NCI-H2081 treated with DMSO at 0.1 percent for 48 hours (cell line): ENCODE measurements around the gene HUS1B.

Experiments used
- DNase-seq: peaks from one replicate; lab custom pipeline; 2025; lab: John Stamatoyannopoulos, UW

Gene HUS1B

GRCh38 chr6:621931-622330 is 35.0 kb downstream of the HUS1B start:
- no peak for DNase-seq

DNA sequence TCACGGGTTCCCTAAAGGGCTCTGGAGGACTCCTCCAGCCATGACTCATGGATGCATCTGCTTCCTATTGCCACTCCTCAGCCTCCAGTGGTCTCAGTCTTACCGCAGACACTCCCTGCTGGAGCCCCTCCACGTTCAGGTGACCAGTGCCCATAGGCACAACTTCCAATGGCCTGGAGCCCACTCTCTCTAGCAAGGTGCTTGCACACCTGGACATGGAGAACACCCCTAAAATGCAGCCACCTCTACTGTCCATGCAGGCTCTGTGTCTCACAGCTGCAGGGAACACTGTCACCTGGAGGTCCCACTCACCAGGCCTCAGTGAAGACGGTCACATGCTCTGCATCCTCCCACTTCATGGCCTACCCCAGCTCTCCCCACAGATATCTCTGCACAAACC is 36.0 kb downstream of the HUS1B start:
- DNase-seq, result no peak

GRCh38 chr6:620166-620565 is 36.7 kb downstream of the HUS1B start:
- no peak for DNase-seq

- no peak for DNase-seq
Measured at GRCh38 chr6:617456-618100, 39.3 kb downstream of the HUS1B start.

GRCh38 chr6:613981-614380 is 42.9 kb downstream of the HUS1B start:
- no peak for DNase-seq

DNA sequence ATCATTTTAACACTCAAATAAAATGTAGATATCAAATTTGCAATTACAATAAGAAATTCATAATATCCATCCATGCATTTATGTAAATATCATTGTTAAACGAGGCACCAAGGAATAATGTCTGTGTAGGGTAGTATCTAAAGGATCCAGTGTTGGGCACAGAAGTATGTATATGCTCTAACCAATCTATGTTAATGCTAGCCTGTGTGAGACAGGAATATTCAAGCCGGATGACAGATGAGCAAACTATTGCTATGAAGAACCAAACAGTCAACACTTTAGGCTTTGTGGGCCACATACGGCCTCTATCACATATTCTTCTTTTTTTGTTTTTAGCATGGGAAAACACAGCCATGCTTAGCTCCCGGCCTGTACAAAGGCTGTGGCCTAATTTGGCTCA is 45.0 kb downstream of the HUS1B start:
- DNase-seq, result no peak

DNA sequence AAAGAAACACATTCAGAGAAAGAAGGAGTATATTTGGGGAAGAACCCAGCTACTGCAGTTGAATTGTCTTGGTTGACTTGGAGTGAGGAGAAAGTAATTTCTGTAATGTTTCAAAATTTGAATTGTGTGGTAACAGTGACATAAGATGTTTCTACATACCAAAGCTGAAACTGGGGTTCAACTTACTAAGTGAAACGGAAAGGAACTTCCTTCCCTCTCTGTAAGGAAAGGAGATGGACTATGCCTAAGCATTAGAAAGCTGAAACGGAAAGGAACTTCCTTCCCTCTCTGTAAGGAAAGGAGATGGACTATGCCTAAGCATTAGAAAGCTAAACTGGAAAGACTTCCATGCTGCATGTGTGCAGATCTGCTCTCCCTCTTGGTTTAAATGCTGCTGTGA is 46.0 kb downstream of the HUS1B start:
- no peak for DNase-seq

DNA sequence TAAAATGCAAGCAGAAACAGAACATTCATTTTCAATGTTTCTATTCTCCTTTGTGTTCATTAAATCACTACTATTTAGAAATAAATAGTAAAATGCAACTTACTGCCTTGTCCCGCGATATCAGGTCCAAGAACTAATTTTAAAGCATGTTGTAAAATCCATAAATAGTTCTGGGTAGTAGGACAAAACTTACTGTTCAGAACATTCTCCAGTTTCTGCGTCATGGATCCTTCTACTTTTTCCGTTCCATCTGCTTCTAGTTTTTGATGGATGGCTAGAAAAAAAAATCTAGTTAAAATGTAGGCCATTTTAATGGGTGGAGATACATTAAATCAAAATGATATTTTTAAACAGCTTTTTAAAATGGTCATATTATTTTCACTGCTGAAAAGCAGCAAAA is 47.0 kb downstream of the HUS1B start:
- no peak for DNase-seq

DNA sequence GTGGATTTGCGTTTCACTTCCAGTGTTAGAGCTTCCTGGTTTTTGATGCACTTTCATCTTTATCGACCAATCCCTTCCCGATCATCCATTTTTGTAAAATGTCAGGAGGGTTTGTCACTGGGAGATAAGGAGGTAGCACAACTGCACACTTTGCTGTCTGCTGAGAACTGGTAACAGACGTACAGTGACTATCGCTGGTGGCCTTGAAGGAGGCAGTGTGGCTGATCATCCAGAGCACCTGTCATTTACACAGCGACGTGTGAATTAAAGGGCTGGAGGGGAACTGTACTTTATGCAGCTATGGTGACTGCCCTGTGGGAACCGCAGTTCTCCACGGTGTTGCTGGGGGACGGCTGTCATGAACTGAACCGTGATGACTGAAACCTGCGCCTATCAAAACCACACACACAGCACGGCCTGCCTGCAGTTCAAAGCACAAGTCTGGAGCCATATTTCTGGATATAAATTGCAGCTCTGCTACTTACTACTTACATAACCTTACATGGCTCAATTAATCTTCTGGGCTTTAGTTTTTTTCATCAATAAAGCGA is 50.0 kb downstream of the HUS1B start:
- no peak for DNase-seq
